A549 (cell line): ENCODE data around the gene TYW5.

Source experiments
- BHLHE40 ChIP-seq: IDR thresholded peaks from 2 replicates; pipeline ENCODE4 v1.6.1; 2012; ENCODE audit warnings: low read depth, low read length, inconsistent platforms
- CEBPB ChIP-seq, 2 experiments: fragments of >200 bp in 1 of 2; sonication (Bioruptor Twin) in 1 of 2; formaldehyde crosslinking in 1 of 2; IDR thresholded peaks; 2 replicates each; pipeline ENCODE4 v1.6.1; 2012 to 2016
- CTCF ChIP-seq: fragments of >200 bp; sonication (Bioruptor Twin); formaldehyde crosslinking; IDR thresholded peaks from 3 replicates; pipeline ENCODE4 v1.5.1; 2016
- JUNB ChIP-seq: fragments of >200 bp; sonication (Bioruptor Twin); formaldehyde crosslinking; IDR thresholded peaks from 2 replicates; pipeline ENCODE4 v1.6.1; 2016
- POLR2A ChIP-seq: IDR thresholded peaks from 2 replicates; pipeline ENCODE4 v1.6.1; 2012; ENCODE audit warnings: mild to moderate bottlenecking, low read length
- SREBF2 ChIP-seq: fragments of 450-650 bp; IDR thresholded peaks from 2 replicates; pipeline ENCODE4 v1.6.1; 2014; ENCODE audit warnings: mild to moderate bottlenecking, moderate library complexity

- no peak for TF ChIP-seq SREBF2
- TF ChIP-seq POLR2A, result no peak
- TF ChIP-seq CTCF, result no peak
- no peak for TF ChIP-seq JUNB
- no peak for TF ChIP-seq CEBPB (IDR thresholded peaks at IDR 0.05)
- TF ChIP-seq BHLHE40, result no peak
Measured at GRCh38 chr2:199991691-199992090, 36.4 kb upstream of the TYW5 start.
